ENCODE measurements around the gene AVL9.
"Not testable (repeated sequence)": the region's sequence is repeated elsewhere in the genome, so short reads cannot be mapped to it uniquely, and the experiment has no call there.

DNA sequence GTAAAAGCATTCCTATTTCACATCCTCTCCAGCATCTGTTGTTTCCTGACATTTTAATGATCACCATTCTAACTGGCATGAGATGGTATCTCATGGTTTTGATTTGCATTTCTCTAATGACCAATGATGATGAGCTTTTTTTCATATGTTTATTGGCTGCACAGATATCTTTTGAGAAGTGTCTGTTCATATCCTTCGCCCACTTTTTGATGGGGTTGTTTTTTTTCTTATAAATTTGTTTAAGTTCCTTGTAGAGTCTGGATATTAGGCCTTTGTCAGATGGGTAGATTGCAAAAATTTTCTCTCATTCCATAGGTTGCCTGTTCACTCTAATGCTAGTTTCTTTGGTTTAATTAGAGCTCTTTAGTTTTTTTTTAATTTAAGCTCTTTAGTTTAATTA lies 4.9 kb downstream of the AVL9 start:
- TF ChIP-seq, protein P1, sequence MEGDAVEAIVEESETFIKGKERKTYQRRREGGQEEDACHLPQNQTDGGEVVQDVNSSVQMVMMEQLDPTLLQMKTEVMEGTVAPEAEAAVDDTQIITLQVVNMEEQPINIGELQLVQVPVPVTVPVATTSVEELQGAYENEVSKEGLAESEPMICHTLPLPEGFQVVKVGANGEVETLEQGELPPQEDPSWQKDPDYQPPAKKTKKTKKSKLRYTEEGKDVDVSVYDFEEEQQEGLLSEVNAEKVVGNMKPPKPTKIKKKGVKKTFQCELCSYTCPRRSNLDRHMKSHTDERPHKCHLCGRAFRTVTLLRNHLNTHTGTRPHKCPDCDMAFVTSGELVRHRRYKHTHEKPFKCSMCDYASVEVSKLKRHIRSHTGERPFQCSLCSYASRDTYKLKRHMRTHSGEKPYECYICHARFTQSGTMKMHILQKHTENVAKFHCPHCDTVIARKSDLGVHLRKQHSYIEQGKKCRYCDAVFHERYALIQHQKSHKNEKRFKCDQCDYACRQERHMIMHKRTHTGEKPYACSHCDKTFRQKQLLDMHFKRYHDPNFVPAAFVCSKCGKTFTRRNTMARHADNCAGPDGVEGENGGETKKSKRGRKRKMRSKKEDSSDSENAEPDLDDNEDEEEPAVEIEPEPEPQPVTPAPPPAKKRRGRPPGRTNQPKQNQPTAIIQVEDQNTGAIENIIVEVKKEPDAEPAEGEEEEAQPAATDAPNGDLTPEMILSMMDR (IDR thresholded peaks at IDR 0.05), result not testable (repeated sequence)
- TF ChIP-seq POLR2AphosphoS5, POLR2A (IDR thresholded peaks at IDR 0.05): not testable (repeated sequence)

Data from breast epithelium (tissue), 3 donors.